ENCODE data around the gene DTHD1. TPM values are rescaled to one million over a fixed set of nuclear protein-coding genes. Genes with fewer than 3 reads are reported as not detected.

DTHD1 gene
- total RNA-seq, 1 experiment from 2014 or later, result not detected

- no peaks in the 10 kb centered on the region for H3F3A ChIP-seq (ENCODE audit: low read length, unreplicated experiment)
- no peak overlapping the region for H3K27ac ChIP-seq (ENCODE audit: low read length)
- TF ChIP-seq EZH2 (IDR thresholded peaks at IDR 0.05; ENCODE audit: low read length, unreplicated experiment) (no peak), EZH2phosphoT487 (IDR thresholded peaks at IDR 0.05; ENCODE audit: borderline replicate concordance, low read length) (no peak)
- TF ChIP-seq, protein P1, sequence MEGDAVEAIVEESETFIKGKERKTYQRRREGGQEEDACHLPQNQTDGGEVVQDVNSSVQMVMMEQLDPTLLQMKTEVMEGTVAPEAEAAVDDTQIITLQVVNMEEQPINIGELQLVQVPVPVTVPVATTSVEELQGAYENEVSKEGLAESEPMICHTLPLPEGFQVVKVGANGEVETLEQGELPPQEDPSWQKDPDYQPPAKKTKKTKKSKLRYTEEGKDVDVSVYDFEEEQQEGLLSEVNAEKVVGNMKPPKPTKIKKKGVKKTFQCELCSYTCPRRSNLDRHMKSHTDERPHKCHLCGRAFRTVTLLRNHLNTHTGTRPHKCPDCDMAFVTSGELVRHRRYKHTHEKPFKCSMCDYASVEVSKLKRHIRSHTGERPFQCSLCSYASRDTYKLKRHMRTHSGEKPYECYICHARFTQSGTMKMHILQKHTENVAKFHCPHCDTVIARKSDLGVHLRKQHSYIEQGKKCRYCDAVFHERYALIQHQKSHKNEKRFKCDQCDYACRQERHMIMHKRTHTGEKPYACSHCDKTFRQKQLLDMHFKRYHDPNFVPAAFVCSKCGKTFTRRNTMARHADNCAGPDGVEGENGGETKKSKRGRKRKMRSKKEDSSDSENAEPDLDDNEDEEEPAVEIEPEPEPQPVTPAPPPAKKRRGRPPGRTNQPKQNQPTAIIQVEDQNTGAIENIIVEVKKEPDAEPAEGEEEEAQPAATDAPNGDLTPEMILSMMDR (conservative IDR thresholded peaks at IDR 0.05; ENCODE audit: low read depth, low read length), result no peak
- H3K4me2 ChIP-seq (ENCODE audit: low read length), result no peak overlapping the region
- no peak overlapping the region for H3K4me3 ChIP-seq (ENCODE audit: low read length)
- POLR2A ChIA-PET (ENCODE audit: unreplicated experiment), result no interaction called here
- no peak overlapping the region for H2AFZ ChIP-seq (ENCODE audit: low read length)
- intact Hi-C loops (cut with micrococcal nuclease), result no loop called here
- ATAC-seq (no peak), DNase-seq (no peak)
- no peaks in the 10 kb centered on the region for H3K9me3 ChIP-seq (ENCODE audit: low read length)
- H3K36me3 ChIP-seq (ENCODE audit: low read depth, low read length), result no peaks in the 10 kb centered on the region
- H3K9ac ChIP-seq (ENCODE audit: low read length), result no peak overlapping the region
- H4K20me1 ChIP-seq (ENCODE audit: low read length), result no peaks in the 10 kb centered on the region
- CTCF ChIA-PET, result no interaction called here
- no peaks in the 10 kb centered on the region for H3K4me1 ChIP-seq (ENCODE audit: insufficient read depth, low read length)
- no peaks in the 10 kb centered on the region for H3K9me2 ChIP-seq (replicated peaks; ENCODE audit: low read length)
- BruUV-seq (replicated peaks), result no TSS peak
- H3K27me3 ChIP-seq (ENCODE audit: low read length), result no peaks in the 10 kb centered on the region
- no peaks in the 10 kb centered on the region for H3K79me2 ChIP-seq (ENCODE audit: low read length)
Observed at GRCh38 chr4:36256398-36256891, 25.0 kb upstream of the DTHD1 start.

GRCh38 chr4:36260731-36261130, 20.7 kb upstream of the DTHD1 start:
- H3F3A ChIP-seq (ENCODE audit: low read length, unreplicated experiment), result no peaks in the 10 kb centered on the region
- no peaks in the 10 kb centered on the region for H3K27me3 ChIP-seq (ENCODE audit: low read length)
- H3K4me2 ChIP-seq (ENCODE audit: low read length), result no peak overlapping the region
- TF ChIP-seq EZH2phosphoT487 (IDR thresholded peaks at IDR 0.05; ENCODE audit: borderline replicate concordance, low read length), result no peak
- no peak for TF ChIP-seq EZH2 (IDR thresholded peaks at IDR 0.05; ENCODE audit: low read length, unreplicated experiment)
- TF ChIP-seq, protein P1 (conservative IDR thresholded peaks at IDR 0.05; ENCODE audit: low read depth, low read length), result no peak
- H3K27ac ChIP-seq (ENCODE audit: low read length), result no peak overlapping the region
- DNase-seq (no peak), ATAC-seq (no peak)
- no peak overlapping the region for H2AFZ ChIP-seq (ENCODE audit: low read length)
- ChIA-PET POLR2A (ENCODE audit: unreplicated experiment) (no interaction called here), CTCF (no interaction called here)
- H3K9ac ChIP-seq (ENCODE audit: low read length), result no peak overlapping the region
- no peaks in the 10 kb centered on the region for H4K20me1 ChIP-seq (ENCODE audit: low read length)
- intact Hi-C loops (cut with micrococcal nuclease), result no loop called here
- H3K79me2 ChIP-seq (ENCODE audit: low read length), result no peaks in the 10 kb centered on the region
- no peaks in the 10 kb centered on the region for H3K36me3 ChIP-seq (ENCODE audit: low read depth, low read length)
- no peak overlapping the region for H3K4me3 ChIP-seq (ENCODE audit: low read length)
- H3K9me2 ChIP-seq (replicated peaks; ENCODE audit: low read length), result no peaks in the 10 kb centered on the region
- H3K4me1 ChIP-seq (ENCODE audit: insufficient read depth, low read length), result no peaks in the 10 kb centered on the region
- BruUV-seq (replicated peaks), result no TSS peak
- no peaks in the 10 kb centered on the region for H3K9me3 ChIP-seq (ENCODE audit: low read length)

DNA sequence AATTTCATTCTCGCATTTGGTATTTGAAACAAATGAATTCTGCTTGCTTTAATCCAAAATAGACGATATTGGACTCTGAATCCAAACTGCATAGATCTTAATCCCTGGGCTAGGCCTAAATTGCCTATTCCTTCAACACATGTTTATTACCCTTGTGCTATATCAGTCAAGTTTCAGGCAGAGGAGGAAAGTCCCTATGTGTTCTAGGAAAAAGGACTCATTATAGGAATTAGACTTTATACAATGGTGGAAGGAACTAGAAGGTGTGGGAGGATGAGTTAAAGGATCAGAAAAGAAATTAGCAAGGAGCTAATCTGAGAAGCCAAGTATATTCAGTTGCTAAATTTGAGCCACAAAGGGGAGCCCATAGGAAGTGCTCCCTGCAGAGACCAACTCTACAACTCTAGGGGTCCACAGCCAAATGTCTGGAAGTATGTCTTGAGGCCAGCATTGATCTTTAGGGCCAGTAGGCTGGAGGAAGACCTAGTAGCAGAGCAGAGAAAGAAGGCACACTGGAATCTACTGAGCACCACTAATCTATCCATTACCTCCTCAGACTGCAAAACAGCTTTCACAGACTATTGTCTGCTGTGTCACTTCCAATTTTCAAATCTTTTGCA, 17.1 kb upstream of the DTHD1 start:
- intact Hi-C loops (cut with micrococcal nuclease), result no loop called here
- DNase-seq (no peak), ATAC-seq (no peak)
- no peaks in the 10 kb centered on the region for H4K20me1 ChIP-seq (ENCODE audit: low read length)
- ChIA-PET CTCF (no interaction called here), POLR2A (ENCODE audit: unreplicated experiment) (no interaction called here)
- H3K79me2 ChIP-seq (ENCODE audit: low read length), result no peaks in the 10 kb centered on the region
- no peak overlapping the region for H3K9ac ChIP-seq (ENCODE audit: low read length)
- no peaks in the 10 kb centered on the region for H3K9me2 ChIP-seq (replicated peaks; ENCODE audit: low read length)
- no peak overlapping the region for H3K4me3 ChIP-seq (ENCODE audit: low read length)
- H3K36me3 ChIP-seq (ENCODE audit: low read depth, low read length), result no peaks in the 10 kb centered on the region
- H3K4me1 ChIP-seq (ENCODE audit: insufficient read depth, low read length), result no peaks in the 10 kb centered on the region
- H3K27me3 ChIP-seq (ENCODE audit: low read length), result no peaks in the 10 kb centered on the region
- H2AFZ ChIP-seq (ENCODE audit: low read length), result no peak overlapping the region
- no TSS peak for BruUV-seq (replicated peaks)
- H3F3A ChIP-seq (ENCODE audit: low read length, unreplicated experiment), result no peaks in the 10 kb centered on the region
- H3K9me3 ChIP-seq (ENCODE audit: low read length), result no peaks in the 10 kb centered on the region
- H3K4me2 ChIP-seq (ENCODE audit: low read length), result no peak overlapping the region
- TF ChIP-seq, protein P1 (conservative IDR thresholded peaks at IDR 0.05; ENCODE audit: low read depth, low read length), result no peak
- TF ChIP-seq EZH2phosphoT487 (IDR thresholded peaks at IDR 0.05; ENCODE audit: borderline replicate concordance, low read length), result no peak
- no peak for TF ChIP-seq EZH2 (IDR thresholded peaks at IDR 0.05; ENCODE audit: low read length, unreplicated experiment)
- H3K27ac ChIP-seq (ENCODE audit: low read length), result no peak overlapping the region

All from PC-3 (cell line).